ENCODE data around the gene SPR. TPM values are rescaled to one million over a fixed set of nuclear protein-coding genes. Genes with fewer than 3 reads are reported as not detected.
A peak's percentile ranks its signal among the peaks of the same experiment; 100 is the strongest.

SPR gene
- total RNA-seq, 4 donors from 2014 or later = 24.3 to 54.3 (median 42.8) TPM

DNA sequence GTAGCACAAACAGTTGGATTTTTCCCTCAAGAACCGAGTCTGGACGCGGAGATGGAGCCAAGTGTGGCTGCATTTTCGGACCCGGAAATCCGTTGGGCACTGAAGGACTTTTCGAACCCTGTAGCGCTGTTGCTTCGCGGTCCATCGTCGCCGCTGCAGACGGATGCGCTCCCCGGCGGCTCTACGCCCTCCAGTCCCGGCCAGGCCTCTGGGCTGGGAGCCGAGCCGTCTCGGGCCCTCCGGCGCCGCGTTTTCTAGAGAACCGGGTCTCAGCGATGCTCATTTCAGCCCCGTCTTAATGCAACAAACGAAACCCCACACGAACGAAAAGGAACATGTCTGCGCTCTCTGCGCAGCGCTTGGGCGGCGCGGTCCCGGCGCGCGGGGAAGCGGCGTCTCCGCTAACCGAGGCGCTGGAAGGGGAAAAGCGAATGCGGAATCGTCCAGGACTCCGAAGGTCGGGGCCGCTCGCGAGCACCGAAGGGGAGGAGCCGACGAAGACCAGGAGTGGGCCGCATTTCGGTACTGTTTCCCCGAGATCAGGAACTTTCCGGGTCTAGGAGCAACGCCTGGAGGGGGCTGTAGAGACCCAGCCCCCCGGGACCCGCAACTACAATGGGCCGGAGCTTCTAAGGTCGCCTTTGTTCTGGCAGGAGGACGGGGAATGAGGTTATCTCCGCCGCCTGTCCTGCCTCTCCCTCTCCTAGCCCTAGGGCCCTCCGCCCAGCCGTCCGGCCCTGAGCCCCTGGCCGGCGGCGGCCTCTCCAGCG lies 33.3 kb downstream of the SPR start:
- TF ChIP-seq, protein P1, sequence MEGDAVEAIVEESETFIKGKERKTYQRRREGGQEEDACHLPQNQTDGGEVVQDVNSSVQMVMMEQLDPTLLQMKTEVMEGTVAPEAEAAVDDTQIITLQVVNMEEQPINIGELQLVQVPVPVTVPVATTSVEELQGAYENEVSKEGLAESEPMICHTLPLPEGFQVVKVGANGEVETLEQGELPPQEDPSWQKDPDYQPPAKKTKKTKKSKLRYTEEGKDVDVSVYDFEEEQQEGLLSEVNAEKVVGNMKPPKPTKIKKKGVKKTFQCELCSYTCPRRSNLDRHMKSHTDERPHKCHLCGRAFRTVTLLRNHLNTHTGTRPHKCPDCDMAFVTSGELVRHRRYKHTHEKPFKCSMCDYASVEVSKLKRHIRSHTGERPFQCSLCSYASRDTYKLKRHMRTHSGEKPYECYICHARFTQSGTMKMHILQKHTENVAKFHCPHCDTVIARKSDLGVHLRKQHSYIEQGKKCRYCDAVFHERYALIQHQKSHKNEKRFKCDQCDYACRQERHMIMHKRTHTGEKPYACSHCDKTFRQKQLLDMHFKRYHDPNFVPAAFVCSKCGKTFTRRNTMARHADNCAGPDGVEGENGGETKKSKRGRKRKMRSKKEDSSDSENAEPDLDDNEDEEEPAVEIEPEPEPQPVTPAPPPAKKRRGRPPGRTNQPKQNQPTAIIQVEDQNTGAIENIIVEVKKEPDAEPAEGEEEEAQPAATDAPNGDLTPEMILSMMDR (IDR thresholded peaks at IDR 0.05) = no peak
- no peak for ATAC-seq (ENCODE audit: low FRiP score)
- DNase-seq (ENCODE audit: low spot score) = no peak

DNA sequence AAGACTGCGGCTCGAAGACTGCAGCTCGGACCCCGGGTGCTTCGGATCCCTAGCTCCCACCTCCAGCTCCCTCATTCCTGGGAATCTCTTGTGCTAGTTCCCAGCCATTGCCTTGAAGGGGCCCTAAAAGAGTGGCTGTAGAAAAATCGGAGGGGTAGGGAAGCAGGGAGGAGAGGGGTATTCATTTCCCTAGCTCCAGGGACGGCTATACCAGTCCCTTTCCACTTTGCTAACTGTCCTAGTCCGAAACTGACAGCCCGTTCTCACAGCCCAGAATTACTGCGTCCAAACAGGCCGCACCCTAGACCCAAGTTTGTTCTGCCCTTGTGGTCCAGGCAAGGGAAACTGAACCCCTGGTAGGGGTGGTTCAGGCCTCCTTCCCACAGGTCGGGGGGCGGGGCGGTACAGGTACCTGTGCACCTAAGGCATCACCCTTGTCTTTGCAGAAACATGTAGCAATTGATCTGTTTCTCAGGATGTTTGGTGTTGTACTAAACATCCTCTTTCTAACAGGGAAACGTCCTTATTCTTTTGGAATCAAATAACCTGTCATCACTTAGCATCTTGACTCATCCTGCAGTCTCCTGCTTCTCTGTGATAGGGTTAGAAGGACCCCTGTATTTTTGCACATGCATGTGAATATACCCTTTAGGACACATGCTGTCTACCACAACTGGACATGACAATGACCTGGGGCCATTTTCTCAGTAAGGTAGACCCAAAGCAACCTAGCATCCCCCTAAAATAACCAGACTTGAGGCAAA lies 34.1 kb downstream of the SPR start:
- ATAC-seq (ENCODE audit: low FRiP score) (no peak), DNase-seq (ENCODE audit: low spot score) (no peak)
- TF ChIP-seq, protein P1 (IDR thresholded peaks at IDR 0.05) = no peak

- TF ChIP-seq, protein P1 (IDR thresholded peaks at IDR 0.05) = no peak
- DNase-seq (ENCODE audit: low spot score) (no peak), ATAC-seq (ENCODE audit: low FRiP score) (no peak)
These were observed 34.6 kb downstream of the SPR start for GRCh38 chr2:72921853-72922252.

DNA sequence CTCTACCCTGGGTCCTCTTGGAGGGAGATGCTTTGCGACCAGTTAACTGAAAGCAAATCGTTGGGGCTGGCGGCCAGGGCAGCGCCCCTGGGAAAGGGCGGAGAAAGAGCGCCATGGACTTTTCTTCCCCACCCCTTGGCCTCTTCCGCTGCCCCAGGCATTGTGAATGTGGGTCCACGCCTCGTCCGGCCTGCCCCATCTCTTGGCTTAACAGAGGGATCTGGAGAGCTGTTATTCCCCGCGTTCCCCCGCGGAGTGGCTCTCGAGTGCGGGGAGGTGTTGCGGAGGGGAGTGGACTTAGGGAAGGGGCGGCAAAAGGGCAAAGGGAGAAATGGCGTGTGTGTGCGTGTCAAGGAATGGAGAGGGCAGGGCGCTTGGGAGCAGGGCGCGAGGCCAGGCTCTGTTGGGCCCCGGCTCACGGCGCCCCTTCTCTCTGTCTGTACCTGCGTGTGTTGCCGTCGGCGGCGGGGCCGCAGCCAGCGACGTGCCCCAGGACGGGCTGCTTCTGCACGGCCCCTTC lies 36.7 kb downstream of the SPR start:
- ATAC-seq (ENCODE audit: low FRiP score) = no peak
- DNase-seq (ENCODE audit: low spot score) = no peak
- TF ChIP-seq, protein P1 (IDR thresholded peaks at IDR 0.05) = no peak

DNA sequence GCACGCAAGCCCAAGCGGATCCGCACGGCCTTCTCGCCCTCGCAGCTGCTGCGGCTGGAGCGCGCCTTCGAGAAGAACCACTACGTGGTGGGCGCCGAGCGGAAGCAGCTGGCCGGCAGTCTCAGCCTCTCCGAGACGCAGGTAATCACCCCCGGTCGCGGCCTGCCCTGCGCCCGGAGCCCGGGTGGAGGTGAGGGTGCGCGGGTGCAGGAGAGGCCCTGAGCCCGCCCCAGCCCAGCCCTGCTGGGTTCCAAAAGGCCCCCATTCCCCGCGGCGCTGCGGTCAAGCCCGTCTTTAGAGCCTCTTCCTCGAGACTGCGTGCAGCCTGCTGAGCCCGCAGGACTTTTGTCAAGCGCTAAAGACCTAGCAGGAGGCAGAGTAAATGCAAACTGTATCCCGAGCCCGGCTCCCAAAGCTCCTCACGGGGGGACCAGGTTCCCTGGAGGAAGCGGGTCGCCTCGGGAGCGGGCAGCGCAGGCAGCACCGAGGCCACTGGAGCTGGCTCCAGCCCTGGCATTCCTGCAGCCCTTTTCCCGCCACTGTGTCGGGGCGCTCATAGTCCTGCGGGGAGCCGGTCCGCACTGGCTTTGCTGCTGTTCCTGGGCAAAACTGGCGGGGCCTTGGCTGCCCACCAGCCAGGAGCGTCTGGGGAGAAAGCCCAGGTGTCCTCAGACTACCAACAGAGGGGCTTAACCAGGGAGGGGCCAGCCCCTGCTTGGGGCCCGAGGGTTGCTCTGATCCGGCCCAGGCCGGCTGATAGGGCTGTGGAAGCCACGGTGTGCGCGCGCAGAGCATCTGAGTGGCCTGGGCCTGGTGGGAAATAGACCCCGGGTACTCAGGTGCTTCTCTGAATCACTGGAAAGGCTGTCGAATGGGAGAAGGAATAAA lies 37.4 kb downstream of the SPR start:
- ATAC-seq (ENCODE audit: low FRiP score) = peak; percentile 14
- no peak for DNase-seq (ENCODE audit: low spot score)

DNA sequence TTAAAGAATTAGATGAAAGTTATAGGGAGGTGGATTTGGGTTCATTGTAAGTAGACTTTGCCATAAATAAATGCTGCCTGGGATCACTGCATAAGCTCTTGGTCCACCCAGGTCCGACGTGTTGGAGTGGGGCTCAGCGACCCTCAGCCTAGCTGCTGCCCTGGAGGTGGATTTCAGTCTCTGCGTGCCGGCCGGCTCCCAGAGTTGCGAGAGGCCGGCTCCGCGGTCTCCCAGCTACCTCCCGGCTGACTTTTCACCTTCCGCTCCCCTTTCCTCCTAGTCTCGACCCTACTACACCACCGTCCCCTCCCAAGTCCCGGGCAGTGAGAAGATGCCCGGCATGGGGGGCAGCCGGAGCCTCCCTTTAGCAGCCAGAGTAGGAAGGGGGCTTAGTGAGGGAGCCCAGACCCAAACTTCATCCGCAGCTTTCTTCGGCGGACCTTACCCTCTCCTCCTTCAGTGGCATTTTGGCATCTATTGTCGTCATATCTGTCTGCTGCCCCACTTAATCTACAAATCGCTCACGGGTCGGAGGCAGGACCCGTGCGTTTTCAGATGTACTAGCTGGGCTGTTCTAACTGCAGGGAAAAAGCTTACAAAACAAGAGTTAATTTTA lies 38.2 kb downstream of the SPR start:
- TF ChIP-seq, protein P1 (IDR thresholded peaks at IDR 0.05) = no peak
- ATAC-seq (ENCODE audit: low FRiP score) (no peak), DNase-seq (ENCODE audit: low spot score) (no peak)

More for the DNA sequence above, 37.4 kb downstream of the SPR start:
- TF ChIP-seq, protein P1 (IDR thresholded peaks at IDR 0.05) = no peak

Measured in omental fat pad (tissue), 4 donors.